Thyroid gland (tissue), 4 donors: ENCODE results near the gene SPATA12.

Source experiments
- CTCF ChIP-seq, 6 experiments: fragments of 200-600 bp in 3 of 6; fragments of 450-650 bp in 3 of 6; sonication (generic) in 3 of 6; IDR thresholded peaks; one replicate each; pipeline ENCODE4 v1.5.1; 2016 to 2019; ENCODE audit warnings: antibody characterized with exemption in 6 of 6, mild to moderate bottlenecking in 2 of 6, inconsistent platforms in 1 of 6, moderate library complexity in 1 of 6
- POLR2A ChIP-seq, 2 donors: fragments of 450-650 bp; IDR thresholded peaks; one replicate each; pipeline ENCODE4 v1.6.1; 2017; ENCODE audit warnings: antibody characterized with exemption in 2 of 2, mild to moderate bottlenecking in 2 of 2, moderate library complexity in 1 of 2

- no peak for TF ChIP-seq POLR2A (IDR thresholded peaks at IDR 0.05)
- TF ChIP-seq CTCF (IDR thresholded peaks at IDR 0.05): no peak
Observed at GRCh38 chr3:57086201-57086600, 25.7 kb downstream of the SPATA12 start.
